Spleen (tissue), 7 donors: ENCODE data around the gene EML2.

Source experiments
- POLR2A ChIP-seq, 3 donors: fragments of 450-650 bp; IDR thresholded peaks; one replicate each; pipeline ENCODE4 v1.5.1; 2017; ENCODE audit warnings: antibody characterized with exemption in 3 of 3, mild to moderate bottlenecking in 1 of 3
- TF ChIP-seq, protein P1 (sequence below), 11 experiments: fragments of 200-600 bp in 7 of 11; fragments of 450-650 bp in 4 of 11; sonication (generic) in 4 of 11; IDR thresholded peaks in 8 of 11; conservative IDR thresholded peaks in 3 of 11; 1 replicate in 7 of 11; 2 replicates in 4 of 11; pipeline versions ENCODE4 v1.4.0 to v1.8.0; 2016 to 2021; ENCODE audit warnings: antibody characterized with exemption in 11 of 11, inconsistent platforms in 4 of 11, mild to moderate bottlenecking in 1 of 11
- donor health status: DM: no; HTN: no; CAD: no; lungs with moderate emphysema.
- donor health status: DM: no; HTN: no; CAD: no.
- donor health status: DM: no; HTN: no; CAD: no.

DNA sequence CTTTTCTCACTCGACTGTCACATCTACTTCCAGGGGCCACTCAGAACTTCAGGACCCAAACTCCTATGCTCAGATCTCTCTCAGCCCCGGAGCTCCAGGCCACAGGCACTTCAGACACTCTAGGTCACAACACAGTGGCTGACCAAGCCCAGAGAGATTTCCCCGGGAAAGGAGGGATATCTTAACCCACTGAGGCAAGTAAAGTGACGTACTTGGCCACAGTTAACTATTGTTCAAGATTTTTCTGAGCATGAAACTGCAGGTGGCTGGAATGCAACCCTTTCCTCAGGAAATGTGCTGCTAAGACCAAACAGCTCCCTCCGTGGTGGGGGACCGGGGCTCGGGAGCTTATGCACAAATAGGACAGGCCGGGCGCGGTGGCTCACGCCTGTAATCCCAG, 78.5 kb downstream of the EML2 start:
- no peak for TF ChIP-seq POLR2A (IDR thresholded peaks at IDR 0.05)
- TF ChIP-seq, protein P1, sequence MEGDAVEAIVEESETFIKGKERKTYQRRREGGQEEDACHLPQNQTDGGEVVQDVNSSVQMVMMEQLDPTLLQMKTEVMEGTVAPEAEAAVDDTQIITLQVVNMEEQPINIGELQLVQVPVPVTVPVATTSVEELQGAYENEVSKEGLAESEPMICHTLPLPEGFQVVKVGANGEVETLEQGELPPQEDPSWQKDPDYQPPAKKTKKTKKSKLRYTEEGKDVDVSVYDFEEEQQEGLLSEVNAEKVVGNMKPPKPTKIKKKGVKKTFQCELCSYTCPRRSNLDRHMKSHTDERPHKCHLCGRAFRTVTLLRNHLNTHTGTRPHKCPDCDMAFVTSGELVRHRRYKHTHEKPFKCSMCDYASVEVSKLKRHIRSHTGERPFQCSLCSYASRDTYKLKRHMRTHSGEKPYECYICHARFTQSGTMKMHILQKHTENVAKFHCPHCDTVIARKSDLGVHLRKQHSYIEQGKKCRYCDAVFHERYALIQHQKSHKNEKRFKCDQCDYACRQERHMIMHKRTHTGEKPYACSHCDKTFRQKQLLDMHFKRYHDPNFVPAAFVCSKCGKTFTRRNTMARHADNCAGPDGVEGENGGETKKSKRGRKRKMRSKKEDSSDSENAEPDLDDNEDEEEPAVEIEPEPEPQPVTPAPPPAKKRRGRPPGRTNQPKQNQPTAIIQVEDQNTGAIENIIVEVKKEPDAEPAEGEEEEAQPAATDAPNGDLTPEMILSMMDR (IDR thresholded peaks at IDR 0.05 in 8 of 11, conservative IDR thresholded peaks at IDR 0.05 in 3 of 11), result no peak
